IPS DF 19.7 (cell line): Measurements from ENCODE around the gene FBN2.
"Not testable (repeated sequence)": the region's sequence is repeated elsewhere in the genome, so short reads cannot be mapped to it uniquely, and the experiment has no call there.

Experiments
- DNase-seq: peaks from one replicate; pipeline ENCODE4 v3.0.0-alpha.2; 2013; ENCODE audit warnings: low read depth, low spot score

FBN2 gene

GRCh38 chr5:128535251-128535650, 2.8 kb downstream of the FBN2 start:
- no peak for DNase-seq

- DNase-seq = no peak
Observed at GRCh38 chr5:128534726-128535125, 3.3 kb downstream of the FBN2 start.

- DNase-seq = no peak
Observed at GRCh38 chr5:128532776-128533175, 5.3 kb downstream of the FBN2 start.

- no peak for DNase-seq
Observed at GRCh38 chr5:128532127-128532526, 5.9 kb downstream of the FBN2 start.

- no peak for DNase-seq
Observed at GRCh38 chr5:128528637-128529255, 9.3 kb downstream of the FBN2 start.

GRCh38 chr5:128528126-128528525, 9.9 kb downstream of the FBN2 start:
- DNase-seq = no peak

- no peak for DNase-seq
Observed at GRCh38 chr5:128527077-128527476, 11.0 kb downstream of the FBN2 start.

- DNase-seq = no peak
Observed at GRCh38 chr5:128522336-128522735, 15.7 kb downstream of the FBN2 start.

- no peak for DNase-seq
Observed at GRCh38 chr5:128519827-128520226, 18.2 kb downstream of the FBN2 start.

GRCh38 chr5:128516978-128517377, 21.1 kb downstream of the FBN2 start:
- no peak for DNase-seq

- DNase-seq = no peak
Observed at GRCh38 chr5:128513806-128514205, 24.2 kb downstream of the FBN2 start.

GRCh38 chr5:128512894-128513293, 25.2 kb downstream of the FBN2 start:
- DNase-seq = no peak

- no peak for DNase-seq
Observed at GRCh38 chr5:128506643-128507042, 31.4 kb downstream of the FBN2 start.

GRCh38 chr5:128503727-128504126, 34.3 kb downstream of the FBN2 start:
- DNase-seq = not testable (repeated sequence)

- DNase-seq = no peak
Observed at GRCh38 chr5:128498844-128499455, 39.1 kb downstream of the FBN2 start.

- no peak for DNase-seq
Observed at GRCh38 chr5:128494516-128494915, 43.5 kb downstream of the FBN2 start.

GRCh38 chr5:128493657-128494329, 44.3 kb downstream of the FBN2 start:
- no peak for DNase-seq

GRCh38 chr5:128491291-128491690, 46.8 kb downstream of the FBN2 start:
- no peak for DNase-seq

GRCh38 chr5:128490761-128491160, 47.3 kb downstream of the FBN2 start:
- no peak for DNase-seq

- no peak for DNase-seq
Observed at GRCh38 chr5:128487041-128487440, 51.0 kb downstream of the FBN2 start.

- DNase-seq = no peak
Observed at GRCh38 chr5:128483738-128484137, 54.3 kb downstream of the FBN2 start.

GRCh38 chr5:128480906-128481633, 57.0 kb downstream of the FBN2 start:
- no peak for DNase-seq
